ENCODE data around the gene DPP6.

Gene DPP6

DNA sequence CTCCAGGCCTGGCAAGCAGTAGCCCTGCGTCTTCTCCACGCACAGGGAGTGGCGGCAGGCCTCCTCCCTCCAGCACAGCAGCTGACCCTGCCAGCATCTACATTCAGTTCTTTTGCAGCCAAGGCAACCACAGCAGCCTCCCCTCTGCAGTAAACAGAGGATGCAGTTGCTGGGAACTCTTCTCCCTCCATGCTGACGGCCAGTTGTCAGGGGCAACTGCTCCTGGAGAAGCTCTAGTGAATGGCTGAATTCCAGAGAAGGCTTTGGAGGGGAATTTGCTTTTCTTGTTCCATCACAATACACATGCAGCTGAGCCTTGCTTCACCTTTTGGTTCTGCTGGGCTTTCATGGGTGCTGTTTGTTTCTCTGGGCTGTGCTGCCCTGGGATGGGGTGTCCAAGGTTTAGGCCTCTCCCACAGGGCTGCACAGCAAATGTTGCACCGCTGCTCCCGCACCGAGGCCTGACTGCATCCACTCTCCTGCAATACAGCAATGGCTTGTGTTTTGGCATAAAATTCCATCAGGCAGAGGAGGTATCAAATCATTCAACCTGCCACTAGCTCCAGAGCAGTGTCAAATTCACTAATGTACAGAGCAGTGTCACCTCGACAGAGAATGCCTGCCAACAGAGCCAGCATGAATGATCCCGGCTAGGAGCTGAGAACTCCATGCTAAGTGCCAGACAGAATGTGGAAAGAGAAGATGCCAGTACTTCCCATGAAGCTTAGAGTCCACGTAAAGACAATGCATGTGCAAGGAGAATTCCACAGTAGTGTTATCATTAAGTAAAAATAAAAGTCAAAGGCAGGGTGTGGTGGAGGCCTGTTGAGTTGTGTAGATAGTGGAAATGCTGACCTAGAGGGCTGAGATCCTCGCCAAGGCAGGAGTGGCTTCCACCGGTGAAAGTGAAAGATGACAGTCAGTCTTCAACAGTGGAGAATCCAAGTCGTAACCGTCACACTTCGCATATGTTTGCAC lies 399.6 kb downstream of the DPP6 start:
- DNase-seq (ENCODE audit: low read depth in 2 of 2): no peak

DNA sequence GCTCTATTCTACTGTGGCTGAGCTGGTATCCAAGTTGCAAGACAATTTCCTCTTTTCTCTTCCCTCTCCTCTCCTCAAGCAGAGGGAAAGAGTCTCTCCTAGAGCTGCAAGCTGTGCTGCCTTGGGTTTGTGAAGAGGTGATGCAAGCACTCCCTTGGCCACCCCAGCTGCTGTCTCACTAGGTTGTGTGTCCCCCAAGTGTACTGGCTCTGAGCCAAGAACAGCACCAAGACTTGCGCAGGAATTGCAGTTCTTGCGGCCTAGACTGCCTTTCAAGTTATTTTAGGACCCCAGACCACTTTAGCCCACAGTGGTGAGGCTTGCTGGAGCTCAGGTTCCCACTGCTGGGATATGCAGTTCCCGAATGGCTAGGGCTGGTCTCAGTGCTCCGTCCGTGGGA lies 411.6 kb downstream of the DPP6 start:
- DNase-seq (ENCODE audit: low read depth in 2 of 2): no peak

- DNase-seq (ENCODE audit: low read depth in 2 of 2): no peak
Observed at GRCh38 chr7:154469652-154470051, 417.5 kb downstream of the DPP6 start.

GRCh38 chr7:154472343-154472742 lies 420.1 kb downstream of the DPP6 start:
- DNase-seq (ENCODE audit: low read depth in 2 of 2): no peak

DNA sequence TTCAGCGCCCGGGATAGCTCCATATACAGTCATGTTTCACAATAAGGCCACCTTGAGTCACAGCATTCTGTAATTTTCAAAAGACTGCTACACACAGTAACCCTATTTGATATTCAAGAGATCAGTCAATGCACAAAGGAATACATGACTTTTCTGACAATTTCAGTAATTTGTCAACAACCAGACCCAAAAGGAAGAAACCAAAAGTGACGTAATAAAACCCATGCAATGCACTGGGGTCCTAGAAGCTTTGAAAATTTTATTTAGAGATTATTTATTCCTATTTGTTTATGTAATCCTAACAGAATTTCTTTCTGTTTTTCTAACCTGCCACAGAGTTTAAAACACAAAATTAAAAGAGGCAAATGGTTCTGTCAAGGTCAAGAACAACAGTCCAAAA lies 421.2 kb downstream of the DPP6 start:
- DNase-seq (ENCODE audit: low read depth in 2 of 2): no peak

GRCh38 chr7:154474903-154475520 lies 422.8 kb downstream of the DPP6 start:
- DNase-seq (ENCODE audit: low read depth in 2 of 2): no peak

- DNase-seq (ENCODE audit: low read depth in 2 of 2): no peak
Observed at GRCh38 chr7:154475864-154476263, 423.7 kb downstream of the DPP6 start.

GRCh38 chr7:154480817-154481216 lies 428.6 kb downstream of the DPP6 start:
- DNase-seq (ENCODE audit: low read depth in 2 of 2): no peak

DNA sequence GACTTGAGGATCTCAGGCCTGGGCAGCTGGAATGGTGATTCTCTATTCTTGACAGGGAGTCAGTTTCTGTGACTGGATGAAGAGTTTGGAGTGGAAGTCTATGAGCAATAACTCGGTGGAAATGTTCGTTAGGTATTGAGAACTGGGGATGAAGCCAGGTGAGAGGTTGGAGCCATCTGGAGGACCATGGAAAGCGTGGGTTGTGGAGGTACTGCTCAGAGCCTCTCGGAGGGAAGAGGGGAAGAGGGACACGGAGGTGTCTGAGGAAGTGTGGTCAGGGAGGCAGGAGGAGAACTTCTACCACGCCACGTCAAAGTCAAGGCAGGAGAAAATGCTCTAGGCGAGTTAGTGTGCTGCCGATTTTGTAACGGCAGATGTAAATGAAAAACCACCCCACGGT lies 430.7 kb downstream of the DPP6 start:
- DNase-seq (ENCODE audit: low read depth in 2 of 2): no peak

- DNase-seq (ENCODE audit: low read depth in 2 of 2): no peak
Observed at GRCh38 chr7:154484406-154484805, 432.2 kb downstream of the DPP6 start.

- no peak for DNase-seq (ENCODE audit: low read depth in 2 of 2)
Observed at GRCh38 chr7:154484943-154485342, 432.7 kb downstream of the DPP6 start.

- no peak for DNase-seq (ENCODE audit: low read depth in 2 of 2)
Observed at GRCh38 chr7:154489897-154490296, 437.7 kb downstream of the DPP6 start.

- no peak for DNase-seq (ENCODE audit: low read depth in 2 of 2)
Observed at GRCh38 chr7:154493594-154493993, 441.4 kb downstream of the DPP6 start.

DNA sequence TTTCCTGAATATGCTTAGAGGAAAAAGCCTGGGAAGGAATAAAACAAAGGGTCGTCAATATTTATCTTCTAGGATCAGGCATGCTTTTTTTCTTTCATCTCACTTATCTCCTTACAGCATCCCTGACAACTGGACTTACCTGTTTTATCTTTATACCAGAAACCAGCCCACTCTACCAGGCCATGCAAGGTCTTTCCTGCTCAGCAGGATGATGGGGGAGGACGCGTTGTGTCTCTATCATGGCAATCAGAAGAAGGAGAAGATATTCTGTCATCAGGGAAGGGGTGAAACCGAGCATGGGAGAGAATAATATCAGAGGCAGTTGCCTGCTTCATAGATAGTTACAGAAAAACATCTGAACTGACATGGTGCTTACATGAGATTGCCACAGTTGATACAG lies 445.6 kb downstream of the DPP6 start:
- no peak for DNase-seq (ENCODE audit: low read depth in 2 of 2)

- DNase-seq (ENCODE audit: low read depth in 2 of 2): no peak
Observed at GRCh38 chr7:154503962-154504550, 451.9 kb downstream of the DPP6 start.

DNA sequence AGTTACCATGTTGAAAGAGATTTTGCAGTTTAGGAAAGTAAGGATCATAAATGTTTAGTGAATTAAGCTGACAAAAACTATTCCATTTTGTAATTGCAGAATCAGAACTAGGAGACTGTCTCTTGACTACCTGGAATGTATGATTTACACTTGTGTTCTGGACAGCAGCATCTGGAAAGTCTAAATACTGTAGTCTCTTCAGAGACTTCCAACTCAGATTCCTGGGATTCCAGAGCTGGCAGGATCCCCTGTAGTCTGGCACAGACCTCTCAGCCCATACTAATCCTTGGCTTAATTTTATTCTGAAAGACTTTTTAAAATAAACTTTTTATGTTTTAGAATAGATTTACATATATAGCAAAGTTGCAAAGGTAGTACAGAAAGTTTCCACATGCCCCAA lies 452.7 kb downstream of the DPP6 start:
- DNase-seq (ENCODE audit: low read depth in 2 of 2): no peak

DNA sequence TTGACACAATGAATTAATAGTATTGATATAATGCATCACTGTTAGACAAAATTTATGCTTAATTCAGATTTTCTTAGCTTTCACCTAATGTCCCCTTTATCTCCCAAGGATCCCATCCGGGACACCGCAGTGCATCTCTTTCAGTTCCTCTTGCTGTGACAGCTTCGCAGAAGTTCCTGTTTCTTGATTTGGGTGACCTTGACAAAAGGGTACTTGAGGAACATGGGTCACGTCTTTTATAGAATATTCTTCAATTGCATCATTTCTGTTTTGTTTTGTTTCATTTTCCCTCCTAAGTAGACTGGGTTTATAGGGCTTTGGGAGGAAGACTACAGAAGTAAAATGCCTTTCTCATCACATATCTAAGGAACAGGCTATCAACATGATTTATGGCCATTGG lies 453.2 kb downstream of the DPP6 start:
- DNase-seq (ENCODE audit: low read depth in 2 of 2): no peak

- DNase-seq (ENCODE audit: low read depth in 2 of 2): no peak
Observed at GRCh38 chr7:154509192-154509591, 457.0 kb downstream of the DPP6 start.

- DNase-seq (ENCODE audit: low read depth in 2 of 2): no peak
Observed at GRCh38 chr7:154512121-154512833, 460.1 kb downstream of the DPP6 start.

DNA sequence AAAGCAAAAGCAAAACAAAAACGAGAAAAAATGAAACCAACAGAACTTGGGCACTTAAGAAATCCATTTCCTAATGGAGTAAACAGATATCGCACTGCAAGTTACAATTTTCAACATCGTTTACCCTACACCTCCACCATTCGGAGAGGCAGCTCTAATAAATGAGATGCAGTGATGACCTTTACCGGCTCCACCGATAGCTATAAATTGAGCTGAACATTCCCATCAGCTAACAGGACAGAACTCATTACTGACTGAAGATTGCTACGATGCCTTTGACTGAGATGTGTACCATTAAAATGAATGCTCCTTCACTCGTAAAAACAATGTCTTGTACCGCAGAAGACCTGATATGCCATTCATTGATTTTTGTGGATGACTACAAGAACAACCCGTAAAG lies 465.6 kb downstream of the DPP6 start:
- DNase-seq (ENCODE audit: low read depth in 2 of 2): no peak

- no peak for DNase-seq (ENCODE audit: low read depth in 2 of 2)
Observed at GRCh38 chr7:154519229-154519628, 467.0 kb downstream of the DPP6 start.

DNA sequence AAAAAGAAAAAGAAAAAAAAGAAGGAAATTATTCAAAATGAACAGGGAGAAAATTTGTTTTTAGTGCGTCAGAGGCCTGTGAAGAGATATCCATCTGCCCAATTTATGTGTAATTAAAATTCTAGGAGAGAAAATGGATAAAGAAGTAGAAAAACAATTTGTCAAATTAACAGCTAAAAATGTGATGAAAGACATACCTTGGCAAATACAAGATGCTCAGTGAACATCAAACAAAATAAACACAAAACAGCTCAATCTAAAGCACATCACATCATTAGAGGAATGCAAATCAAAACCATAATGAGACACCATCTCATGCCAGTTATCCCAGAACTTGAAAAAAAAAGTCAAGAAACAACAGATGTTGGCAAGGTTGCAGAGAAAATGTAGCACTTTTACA lies 477.9 kb downstream of the DPP6 start:
- DNase-seq (ENCODE audit: low read depth in 2 of 2): no peak

Data from stimulated activated CD8-positive, alpha-beta memory T cell treated with anti-CD3 and anti-CD28 coated beads, Interleukin-15, amount 100 ng/mL, for 4 hours (primary cell).